H1 (cell line): ENCODE measurements around the gene C2CD4A. TPM values are rescaled to one million over a fixed set of nuclear protein-coding genes. Genes with fewer than 3 reads are reported as not detected.

Source experiments
- CTCF ChIA-PET: fragments of 300-600 bp; sonication (Branson Sonifier 250); formaldehyde crosslinking; loops from one replicate; lab custom pipeline; 2021; ENCODE audit not compliant: partially characterized antibody; lab: Charles Lee
- POLR2A ChIA-PET: fragments of 300-600 bp; sonication (Branson Sonifier 250); formaldehyde crosslinking; loops from one replicate; lab custom pipeline; 2021; ENCODE audit warnings: inconsistent platforms; ENCODE audit not compliant: partially characterized antibody; lab: Charles Lee
- DNase-seq, 2 experiments: peaks; one replicate each; pipeline versions ENCODE4 v3.0.0 to v3.0.0-alpha.2; 2010 to 2022; ENCODE audit warnings: low spot score in 2 of 2, low read depth in 1 of 2, mixed read lengths in 1 of 2
- FAIRE-seq: peaks from 2 replicates; lab custom pipeline; 2011; peaks lifted over from hg19 to GRCh38; lab: Jason Lieb, UNC
- H2AFZ ChIP-seq: 2 replicates; pipeline ENCODE4 v1.8.1; 2012; ENCODE audit warnings: low read length, inconsistent platforms
- H2AK5ac ChIP-seq: 2 replicates; pipeline ENCODE4 v1.6.1; 2013; ENCODE audit warnings: low read depth, low read length
- H2BK120ac ChIP-seq: replicated peaks from 2 replicates; pipeline ENCODE3; 2013; ENCODE audit warnings: low read depth, low read length, inconsistent platforms
- H2BK12ac ChIP-seq: 2 replicates; pipeline ENCODE4 v1.6.1; 2013; ENCODE audit warnings: low read depth, low read length
- H2BK15ac ChIP-seq: 2 replicates; pipeline ENCODE4 v1.6.1; 2013; ENCODE audit warnings: low read length
- H2BK20ac ChIP-seq: 2 replicates; pipeline ENCODE4 v1.6.1; 2013; ENCODE audit warnings: low read length
- H2BK5ac ChIP-seq: 2 replicates; pipeline ENCODE4 v1.6.1; 2013; ENCODE audit warnings: low read depth, low read length
- H3K14ac ChIP-seq: 2 replicates; pipeline ENCODE4 v1.6.1; 2013; ENCODE audit warnings: inconsistent platforms; ENCODE audit not compliant: insufficient read length
- H3K18ac ChIP-seq: 2 replicates; pipeline ENCODE4 v1.6.1; 2013; ENCODE audit warnings: low read length; ENCODE audit errors: extremely low read depth
- H3K23ac ChIP-seq: 2 replicates; pipeline ENCODE4 v1.6.1; 2013; ENCODE audit warnings: inconsistent platforms; ENCODE audit not compliant: insufficient read length
- H3K23me2 ChIP-seq: 2 replicates; pipeline ENCODE4 v1.6.1; 2013; ENCODE audit warnings: low read depth, low read length
- H3K27ac ChIP-seq: 2 replicates; pipeline ENCODE4 v1.6.1; 2011; ENCODE audit warnings: low read depth, low read length, inconsistent platforms
- H3K27me3 ChIP-seq, 4 experiments: replicated peaks in 1 of 4; 1 replicate in 1 of 4; 2 replicates in 3 of 4; pipeline versions ENCODE4 v1.6.1 to v1.8.1; 2011 to 2013; ENCODE audit warnings: low read length in 3 of 4, mild to moderate bottlenecking in 3 of 4, inconsistent platforms in 2 of 4, mixed read lengths in 2 of 4, moderate library complexity in 1 of 4; ENCODE audit not compliant: control insufficient read depth in 3 of 4, insufficient read depth in 3 of 4; ENCODE audit errors: extremely low read depth in 1 of 4
- H3K36me3 ChIP-seq, 4 experiments: 2 replicates each; pipeline versions ENCODE4 v1.6.1 to v1.8.1; 2011 to 2013; ENCODE audit warnings: mild to moderate bottlenecking in 4 of 4, low read length in 3 of 4, moderate library complexity in 2 of 4, control low read depth in 1 of 4, inconsistent platforms in 1 of 4; ENCODE audit not compliant: insufficient read depth in 4 of 4, control insufficient read depth in 2 of 4
- H3K4ac ChIP-seq: replicated peaks from 2 replicates; pipeline ENCODE3; 2013; ENCODE audit warnings: low read length, low read depth, mixed read lengths, inconsistent platforms; ENCODE audit not compliant: insufficient read length
- H3K4me1 ChIP-seq, 4 experiments: replicated peaks in 1 of 4; 1 replicate in 1 of 4; 2 replicates in 3 of 4; pipeline versions ENCODE4 v1.6.1 to v1.8.1; 2011 to 2013; ENCODE audit warnings: low read length in 3 of 4, inconsistent platforms in 2 of 4, mixed read lengths in 1 of 4; ENCODE audit not compliant: insufficient read depth in 4 of 4, control insufficient read depth in 3 of 4
- H3K4me2 ChIP-seq, 2 experiments: 2 replicates each; pipeline versions ENCODE4 v1.6.1 to v1.8.1; 2011 to 2013; ENCODE audit warnings: low read depth in 2 of 2, low read length in 2 of 2, control low read depth in 1 of 2, inconsistent platforms in 1 of 2, mild to moderate bottlenecking in 1 of 2; ENCODE audit not compliant: insufficient read depth in 1 of 2
- H3K4me3 ChIP-seq, 4 experiments: fragments of 200-600, 300-600 bp in 1 of 4; sonication (generic), shearing (Covaris generic), sonication (Bioruptor Twin) in 1 of 4; 2 replicates each; pipeline versions ENCODE4 v1.5.1 to v1.8.1; 2011 to 2016; ENCODE audit warnings: low read length in 4 of 4, low read depth in 3 of 4, control low read depth in 2 of 4, inconsistent platforms in 2 of 4, mild to moderate bottlenecking in 2 of 4, mixed read lengths in 1 of 4, moderate library complexity in 1 of 4; ENCODE audit not compliant: insufficient read depth in 2 of 4; ENCODE audit errors: extremely low read depth in 1 of 4
- H3K56ac ChIP-seq: replicated peaks from 2 replicates; pipeline ENCODE3; 2013; ENCODE audit warnings: low read depth, mild to moderate bottlenecking, mixed read lengths, low read length, inconsistent platforms; ENCODE audit not compliant: insufficient read length
- H3K79me1 ChIP-seq: 2 replicates; pipeline ENCODE4 v1.6.1; 2013; ENCODE audit warnings: low read depth, low read length, control low read depth
- H3K79me2 ChIP-seq, 2 experiments: 2 replicates each; pipeline versions ENCODE4 v1.6.1 to v1.8.1; 2012 to 2013; ENCODE audit warnings: low read length in 2 of 2, mild to moderate bottlenecking in 2 of 2, inconsistent platforms in 1 of 2; ENCODE audit not compliant: insufficient read depth in 2 of 2, control insufficient read depth in 1 of 2
- H3K9ac ChIP-seq, 4 experiments: replicated peaks in 1 of 4; 1 replicate in 1 of 4; 2 replicates in 3 of 4; pipeline versions ENCODE4 v1.6.1 to v1.8.1; 2011 to 2013; ENCODE audit warnings: low read depth in 3 of 4, low read length in 3 of 4, control low read depth in 2 of 4, mild to moderate bottlenecking in 2 of 4, moderate library complexity in 2 of 4, inconsistent platforms in 1 of 4; ENCODE audit errors: extremely low read depth in 1 of 4
- H3K9me3 ChIP-seq, 2 experiments: 2 replicates each; pipeline versions ENCODE4 v1.6.1 to v1.8.1; 2012 to 2013; ENCODE audit warnings: mild to moderate bottlenecking in 2 of 2, moderate library complexity in 2 of 2, control low read depth in 1 of 2, inconsistent platforms in 1 of 2, low read depth in 1 of 2, low read length in 1 of 2, mixed read lengths in 1 of 2; ENCODE audit not compliant: insufficient read depth in 2 of 2
- H4K20me1 ChIP-seq, 2 experiments: replicated peaks in 1 of 2; 2 replicates each; pipeline versions ENCODE3 to v1.8.1; 2011 to 2013; ENCODE audit warnings: inconsistent platforms in 2 of 2, low read length in 2 of 2, mild to moderate bottlenecking in 1 of 2; ENCODE audit not compliant: insufficient read depth in 2 of 2, control insufficient read depth in 1 of 2
- H4K5ac ChIP-seq: 2 replicates; pipeline ENCODE4 v1.6.1; 2013; ENCODE audit warnings: low read length, low read depth, mixed read lengths, inconsistent platforms; ENCODE audit not compliant: insufficient read length
- H4K8ac ChIP-seq: 2 replicates; pipeline ENCODE4 v1.8.0; 2013; ENCODE audit warnings: mild to moderate bottlenecking, moderate library complexity, low read length, inconsistent platforms; ENCODE audit not compliant: insufficient read depth; ENCODE audit errors: extremely low read depth
- H4K91ac ChIP-seq: replicated peaks from 2 replicates; pipeline ENCODE3; 2013; ENCODE audit warnings: low read length, mixed read lengths, inconsistent platforms; ENCODE audit not compliant: insufficient read length
- CEBPB ChIP-seq: IDR thresholded peaks from 2 replicates; pipeline ENCODE4 v1.6.1; 2012; ENCODE audit warnings: low read depth, low read length
- CHD1 ChIP-seq: IDR thresholded peaks from 2 replicates; pipeline ENCODE4 v1.6.1; 2012; ENCODE audit warnings: low read depth, low read length, improper control_type of control experiment
- EP300 ChIP-seq, 2 experiments: IDR thresholded peaks; 1 replicate in 1 of 2; 2 replicates in 1 of 2; pipeline ENCODE4 v1.6.1; 2011 to 2012; ENCODE audit warnings: low read depth in 2 of 2, low read length in 2 of 2, mild to moderate bottlenecking in 2 of 2, borderline replicate concordance in 1 of 2, inconsistent platforms in 1 of 2, moderate library complexity in 1 of 2
- JUN ChIP-seq: IDR thresholded peaks from 2 replicates; pipeline ENCODE4 v1.6.1; 2011; ENCODE audit warnings: low read depth, mild to moderate bottlenecking, improper control_type of control experiment, low read length
- TAF1 ChIP-seq: IDR thresholded peaks from 2 replicates; pipeline ENCODE4 v1.6.1; 2011; ENCODE audit warnings: mild to moderate bottlenecking, low read depth, low read length
- TAF7 ChIP-seq: optimal IDR thresholded peaks from 2 replicates; pipeline ENCODE3; 2011; ENCODE audit warnings: low read depth, mild to moderate bottlenecking, inconsistent platforms, low read length, moderate library complexity, borderline replicate concordance
- WGBS, 2 experiments: shearing (Covaris generic) in 1 of 2; methylation state at CpG; one replicate each; pipeline versions ENCODE4 v1.1.6 to v1.1.7; 2013 to 2015; ENCODE audit warnings: low lambda C conversion rate in 2 of 2, mixed read lengths in 2 of 2, inconsistent platforms in 1 of 2, low coverage in 1 of 2, missing lambda C conversion rate in 1 of 2; ENCODE audit not compliant: insufficient replicate concordance in 2 of 2, insufficient coverage in 1 of 2, insufficient read length in 1 of 2; ENCODE audit errors: extremely low coverage in 1 of 2, missing lambda C conversion rate in 1 of 2; 5-methylcytosine and 5-hydroxymethylcytosine counted together
- polyA plus RNA-seq, 7 experiments: library from polyadenylated mRNA; depleted of rRNA in 3 of 7; stranded (reverse) in 5 of 7; unstranded in 2 of 7; fragments of >200 nt in 5 of 7; fragments of 200-250 nt in 2 of 7; gene quantifications; 1 replicate in 5 of 7; 2 replicates in 1 of 7; 4 replicates in 1 of 7; pipeline versions ENCODE4 v1.2.1 to v1.2.3, GENCODE V29; 2011 to 2013; ENCODE audit warnings: missing spikeins in 2 of 7, mixed read lengths in 2 of 7
- total RNA-seq: library from RNA; stranded (reverse); fragmentation: NEBNext Ultra II Directional; extraction: Animal tissue kit (Norgen Biotek cat#: 25700); gene quantifications from 2 replicates; pipeline ENCODE4 v1.2.1, GENCODE V29; 2021

Gene C2CD4A
- total and polyA plus RNA-seq, 2 of the 8 experiments (the other 6 are each of a cell fraction or from before 2014, with no cell fraction given): not detected

DNA sequence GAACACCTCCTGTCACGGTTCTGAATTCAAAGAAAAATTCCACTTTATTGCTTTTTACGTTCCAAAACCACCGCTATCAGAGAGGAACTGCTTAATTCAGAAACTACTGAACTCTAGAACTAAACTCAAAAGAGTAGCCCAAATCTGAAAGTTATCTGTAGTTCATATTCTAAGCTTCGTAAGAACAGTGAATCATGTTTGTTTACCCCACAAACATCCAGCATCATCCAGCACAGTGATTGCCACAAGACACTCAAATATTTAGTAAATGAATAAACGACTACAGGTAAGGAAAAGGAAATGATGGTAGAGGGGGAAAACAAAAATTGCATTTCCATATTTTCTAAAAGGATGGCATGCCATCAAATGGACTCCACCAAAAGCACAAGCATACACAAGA, 38.9 kb upstream of the C2CD4A start:
- H3K9me3 ChIP-seq: no peaks in the 10 kb centered on the region
- H3K14ac ChIP-seq: no peak overlapping the region
- no peak overlapping the region for H3K56ac ChIP-seq
- no peaks in the 10 kb centered on the region for H3K36me3 ChIP-seq
- no peaks in the 10 kb centered on the region for H3K79me1 ChIP-seq
- no peaks in the 10 kb centered on the region for H3K27me3 ChIP-seq
- H4K20me1 ChIP-seq: no peaks in the 10 kb centered on the region
- H2BK120ac ChIP-seq: no peak overlapping the region
- H4K8ac ChIP-seq: no peak overlapping the region
- H3K23me2 ChIP-seq: no peaks in the 10 kb centered on the region
- no peak overlapping the region for H3K9ac ChIP-seq
- no peak overlapping the region for H2BK12ac ChIP-seq
- H3K4me2 ChIP-seq: no peak overlapping the region
- no peak overlapping the region for H2BK15ac ChIP-seq
- H3K4me1 ChIP-seq: no peaks in the 10 kb centered on the region
- WGBS, 2 experiments: 85% methylated on average over 5 of the region's 5 CpGs; no CpG with 5 or more reads in 1 of the 2 experiments
- H3K23ac ChIP-seq: no peak overlapping the region
- H4K5ac ChIP-seq: no peak overlapping the region
- no peak overlapping the region for H2AFZ ChIP-seq
- ChIA-PET POLR2A (no interaction called here), CTCF (interaction anchor here (0.9 kb wide), 1 partner anchor 31 kb away, joined by 3 read pairs; no protein-coding TSS in a partner anchor)
- FAIRE-seq (no peak), DNase-seq (no peak)
- no peak overlapping the region for H3K4me3 ChIP-seq
- no peak overlapping the region for H2BK20ac ChIP-seq
- H3K79me2 ChIP-seq: no peaks in the 10 kb centered on the region
- no peak overlapping the region for H4K91ac ChIP-seq
- no peak overlapping the region for H3K18ac ChIP-seq
- TF ChIP-seq TAF1: no peak
- no peak for TF ChIP-seq TAF7
- no peak for TF ChIP-seq JUN
- no peak for TF ChIP-seq CHD1
- no peak for TF ChIP-seq EP300 (IDR thresholded peaks at IDR 0.05; ENCODE audit: borderline replicate concordance in 1 of 2, low read depth in 2 of 2, low read length in 2 of 2)
- no peak for TF ChIP-seq CEBPB
- TF ChIP-seq, all 59 proteins: peak for 0
- Histone ChIP-seq H2BK5ac (no peak overlapping the region), H2AK5ac (no peak overlapping the region), H3K27ac (no peak overlapping the region), H3K4ac (no peak overlapping the region)
